H9 (cell line): ENCODE measurements around the gene NCOA1. TPM values are rescaled to one million over a fixed set of nuclear protein-coding genes. Genes with fewer than 3 reads are reported as not detected.

Experiments used
- DNase-seq: peaks from one replicate; pipeline ENCODE4 v3.0.0-alpha.2; 2017
- H2AFZ ChIP-seq: one replicate; pipeline ENCODE4 v1.6.1; 2013; ENCODE audit warnings: mild to moderate bottlenecking, low read length, control low read depth, moderate library complexity
- H2AK5ac ChIP-seq: 2 replicates; pipeline ENCODE4 v1.6.1; 2013; ENCODE audit warnings: low read length, control low read depth, mixed read lengths; ENCODE audit not compliant: insufficient read length
- H2BK120ac ChIP-seq: one replicate; pipeline ENCODE4 v1.6.1; 2013; ENCODE audit warnings: low read depth, mild to moderate bottlenecking, low read length, control low read depth, inconsistent platforms; ENCODE audit not compliant: poor library complexity, severe bottlenecking
- H2BK12ac ChIP-seq: 2 replicates; pipeline ENCODE4 v1.6.1; 2013; ENCODE audit warnings: low read length, control low read depth, mixed read lengths, low read depth; ENCODE audit not compliant: insufficient read length
- H2BK15ac ChIP-seq: 2 replicates; pipeline ENCODE4 v1.6.1; 2013; ENCODE audit warnings: low read depth, low read length, control low read depth
- H2BK20ac ChIP-seq: one replicate; pipeline ENCODE4 v1.6.1; 2013; ENCODE audit warnings: low read depth, mild to moderate bottlenecking, low read length, control low read depth, inconsistent platforms; ENCODE audit not compliant: poor library complexity, severe bottlenecking
- H2BK5ac ChIP-seq: 2 replicates; pipeline ENCODE4 v1.6.1; 2013; ENCODE audit warnings: low read length, control low read depth, mixed read lengths; ENCODE audit not compliant: insufficient read length
- H3K14ac ChIP-seq: 2 replicates; pipeline ENCODE4 v1.6.1; 2013; ENCODE audit warnings: low read length, control low read depth; ENCODE audit not compliant: insufficient read depth
- H3K18ac ChIP-seq: 2 replicates; pipeline ENCODE4 v1.6.1; 2013; ENCODE audit warnings: low read depth, mild to moderate bottlenecking, mixed read lengths, low read length, control low read depth; ENCODE audit not compliant: insufficient read length
- H3K23ac ChIP-seq: 2 replicates; pipeline ENCODE4 v1.6.1; 2013; ENCODE audit warnings: low read length, control low read depth, mixed read lengths, low read depth; ENCODE audit not compliant: insufficient read length
- H3K23me2 ChIP-seq: 2 replicates; pipeline ENCODE4 v1.6.1; 2013; ENCODE audit warnings: low read depth, mild to moderate bottlenecking, mixed read lengths, low read length, control low read depth; ENCODE audit not compliant: insufficient read length, poor library complexity, severe bottlenecking
- H3K27ac ChIP-seq: 2 replicates; pipeline ENCODE4 v1.5.1; 2013; ENCODE audit warnings: low read length, control low read depth, mixed read lengths, low read depth; ENCODE audit not compliant: insufficient read length
- H3K27me3 ChIP-seq: 2 replicates; pipeline ENCODE4 v1.6.1; 2013; ENCODE audit warnings: low read length, control low read depth, inconsistent platforms; ENCODE audit not compliant: insufficient read depth
- H3K4ac ChIP-seq: 2 replicates; pipeline ENCODE4 v1.6.1; 2013; ENCODE audit warnings: low read depth, mild to moderate bottlenecking, control low read depth, inconsistent platforms, low read length, moderate library complexity
- H3K4me1 ChIP-seq: 2 replicates; pipeline ENCODE4 v1.6.1; 2013; ENCODE audit warnings: low read length, control low read depth, inconsistent platforms; ENCODE audit not compliant: insufficient read depth
- H3K4me2 ChIP-seq: 2 replicates; pipeline ENCODE4 v1.6.1; 2013; ENCODE audit warnings: low read length, control low read depth, mixed read lengths; ENCODE audit not compliant: insufficient read length, insufficient read depth
- H3K56ac ChIP-seq: 2 replicates; pipeline ENCODE4 v1.6.1; 2013; ENCODE audit warnings: low read depth, mild to moderate bottlenecking, mixed read lengths, low read length, control low read depth; ENCODE audit not compliant: insufficient read length
- H3K79me1 ChIP-seq: 2 replicates; pipeline ENCODE4 v1.6.1; 2013; ENCODE audit warnings: low read depth, mild to moderate bottlenecking, moderate library complexity, low read length, control low read depth, inconsistent platforms; ENCODE audit not compliant: insufficient read depth, poor library complexity, severe bottlenecking
- H3K79me2 ChIP-seq: 2 replicates; pipeline ENCODE4 v1.6.1; 2013; ENCODE audit warnings: low read length, control low read depth, inconsistent platforms; ENCODE audit not compliant: insufficient read depth
- H3K9ac ChIP-seq: 2 replicates; pipeline ENCODE4 v1.6.1; 2013; ENCODE audit warnings: low read length, control low read depth, mixed read lengths; ENCODE audit not compliant: insufficient read length; ENCODE audit errors: extremely low read depth
- H3K9me3 ChIP-seq: one replicate; pipeline ENCODE4 v1.6.1; 2013; ENCODE audit warnings: low read depth, low read length, inconsistent platforms; ENCODE audit not compliant: control insufficient read depth
- H3T11ph ChIP-seq: one replicate; pipeline ENCODE4 v1.6.1; 2013; ENCODE audit warnings: mild to moderate bottlenecking, low read length, control low read depth, inconsistent platforms
- H4K20me1 ChIP-seq: one replicate; pipeline ENCODE4 v1.6.1; 2013; ENCODE audit not compliant: control insufficient read depth, insufficient read length, insufficient read depth
- H4K5ac ChIP-seq: 2 replicates; pipeline ENCODE4 v1.6.1; 2013; ENCODE audit warnings: low read depth, mild to moderate bottlenecking, mixed read lengths, low read length, control low read depth; ENCODE audit not compliant: insufficient read length
- H4K8ac ChIP-seq: replicated peaks from 2 replicates; pipeline ENCODE4 v1.6.1; 2013; ENCODE audit warnings: low read length, control low read depth, mixed read lengths, low read depth; ENCODE audit not compliant: insufficient read length
- H4K91ac ChIP-seq: 2 replicates; pipeline ENCODE4 v1.6.1; 2013; ENCODE audit warnings: low read depth, mild to moderate bottlenecking, moderate library complexity, mixed read lengths, low read length, control low read depth; ENCODE audit not compliant: insufficient read length
- H3K27ac Mint-ChIP-seq, 3 experiments: 2 replicates in 2 of 3; 3 replicates in 1 of 3; pipeline ENCODE4 v1.8.0; 2020 to 2021; ENCODE audit warnings: mixed read lengths in 3 of 3, mild to moderate bottlenecking in 1 of 3, moderate library complexity in 1 of 3
- H3K27me3 Mint-ChIP-seq: 2 replicates; pipeline ENCODE4 v1.8.0; 2021; ENCODE audit warnings: low read depth, mild to moderate bottlenecking, moderate library complexity, mixed read lengths
- H3K36me3 Mint-ChIP-seq, 3 experiments: 2 replicates in 2 of 3; 3 replicates in 1 of 3; pipeline ENCODE4 v1.8.0; 2020 to 2021; ENCODE audit warnings: low read depth in 3 of 3, mixed read lengths in 3 of 3; ENCODE audit not compliant: insufficient read depth in 1 of 3
- H3K4me1 Mint-ChIP-seq, 2 experiments: 2 replicates each; pipeline ENCODE4 v1.8.0; 2020; ENCODE audit warnings: mixed read lengths in 2 of 2
- H3K4me3 Mint-ChIP-seq, 2 experiments: 2 replicates in 1 of 2; 3 replicates in 1 of 2; pipeline ENCODE4 v1.8.0; 2020 to 2021; ENCODE audit warnings: mild to moderate bottlenecking in 2 of 2, mixed read lengths in 2 of 2, moderate library complexity in 1 of 2
- H3K9me3 Mint-ChIP-seq, 2 experiments: 2 replicates in 1 of 2; 3 replicates in 1 of 2; pipeline ENCODE4 v1.8.0; 2020; ENCODE audit warnings: mild to moderate bottlenecking in 2 of 2, mixed read lengths in 2 of 2, moderate library complexity in 1 of 2
- WGBS: extraction: QIAGEN DNeasy Blood & Tissue Kit; methylation state at CpG from one replicate; pipeline ENCODE4 v1.1.7; 2013; ENCODE audit warnings: missing lambda C conversion rate, low lambda C conversion rate, mixed read lengths; ENCODE audit not compliant: insufficient read length; ENCODE audit errors: extremely low coverage; 5-methylcytosine and 5-hydroxymethylcytosine counted together
- total RNA-seq: library from RNA; stranded (reverse); gene quantifications from 2 replicates; pipeline ENCODE4 v1.2.1, GENCODE V29; 2021
- TF ChIP-seq, protein P1 (sequence below): fragments of 200-600 bp; sonication (generic); conservative IDR thresholded peaks from 3 replicates; pipeline ENCODE4 v1.8.0; 2021; ENCODE audit warnings: antibody characterized with exemption, mild to moderate bottlenecking

The NCOA1 gene
- total RNA-seq, 1 experiment from 2014 or later = 14.8 TPM

DNA sequence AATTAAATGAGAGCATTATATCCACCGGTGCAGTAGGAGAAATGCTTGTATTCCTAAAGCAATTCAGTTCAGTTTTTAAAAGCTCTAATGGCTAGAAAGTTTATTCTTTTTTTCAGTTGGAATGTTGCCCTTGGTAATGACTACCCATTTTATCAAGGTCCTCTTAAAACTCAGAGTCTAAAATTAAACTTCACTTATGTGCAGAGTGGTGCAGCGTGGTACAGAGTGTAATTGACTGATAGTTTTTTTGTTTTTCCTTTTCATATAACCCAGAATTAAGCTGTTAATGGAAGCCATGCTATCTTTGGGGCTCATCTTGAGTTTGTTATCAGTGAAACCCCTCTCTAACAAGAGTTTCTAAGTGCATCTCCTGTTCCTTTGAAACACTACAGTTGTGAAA is 21.4 kb downstream of the NCOA1 start:
- WGBS = no CpG with 5 or more reads among the region's 2 CpGs
- TF ChIP-seq, protein P1, sequence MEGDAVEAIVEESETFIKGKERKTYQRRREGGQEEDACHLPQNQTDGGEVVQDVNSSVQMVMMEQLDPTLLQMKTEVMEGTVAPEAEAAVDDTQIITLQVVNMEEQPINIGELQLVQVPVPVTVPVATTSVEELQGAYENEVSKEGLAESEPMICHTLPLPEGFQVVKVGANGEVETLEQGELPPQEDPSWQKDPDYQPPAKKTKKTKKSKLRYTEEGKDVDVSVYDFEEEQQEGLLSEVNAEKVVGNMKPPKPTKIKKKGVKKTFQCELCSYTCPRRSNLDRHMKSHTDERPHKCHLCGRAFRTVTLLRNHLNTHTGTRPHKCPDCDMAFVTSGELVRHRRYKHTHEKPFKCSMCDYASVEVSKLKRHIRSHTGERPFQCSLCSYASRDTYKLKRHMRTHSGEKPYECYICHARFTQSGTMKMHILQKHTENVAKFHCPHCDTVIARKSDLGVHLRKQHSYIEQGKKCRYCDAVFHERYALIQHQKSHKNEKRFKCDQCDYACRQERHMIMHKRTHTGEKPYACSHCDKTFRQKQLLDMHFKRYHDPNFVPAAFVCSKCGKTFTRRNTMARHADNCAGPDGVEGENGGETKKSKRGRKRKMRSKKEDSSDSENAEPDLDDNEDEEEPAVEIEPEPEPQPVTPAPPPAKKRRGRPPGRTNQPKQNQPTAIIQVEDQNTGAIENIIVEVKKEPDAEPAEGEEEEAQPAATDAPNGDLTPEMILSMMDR = no peak
- H3K79me2 ChIP-seq = no peaks in the 10 kb centered on the region
- H3K14ac ChIP-seq = no peak overlapping the region
- H3K27me3 Mint-ChIP-seq = no peaks in the 10 kb centered on the region
- H4K20me1 ChIP-seq = no peaks in the 10 kb centered on the region
- H3K9ac ChIP-seq = no peak overlapping the region
- H3K4me3 Mint-ChIP-seq = no peak overlapping the region
- H3K9me3 Mint-ChIP-seq = no peaks in the 10 kb centered on the region
- H2BK12ac ChIP-seq = no peak overlapping the region
- no peak overlapping the region for H3K4me2 ChIP-seq
- no peak overlapping the region for H4K91ac ChIP-seq
- no peak overlapping the region for H2BK20ac ChIP-seq
- H3K9me3 ChIP-seq = no peaks in the 10 kb centered on the region
- H3K27me3 ChIP-seq = no peaks in the 10 kb centered on the region
- H3K23ac ChIP-seq = no peak overlapping the region
- H2AK5ac ChIP-seq = no peak overlapping the region
- no peak overlapping the region for H3K4ac ChIP-seq
- no peak for DNase-seq
- H3K4me1 Mint-ChIP-seq = peaks cover 3% of the 10 kb centered on the region in 2 experiments
- no peak overlapping the region for H3K27ac ChIP-seq
- H3K18ac ChIP-seq = no peak overlapping the region
- no peak overlapping the region for H3K56ac ChIP-seq
- H3T11ph ChIP-seq = no peak overlapping the region
- no peak overlapping the region for H2BK15ac ChIP-seq
- no peaks in the 10 kb centered on the region; the same call in 1 of the 2 replicates for H3K4me1 ChIP-seq
- no peaks in the 10 kb centered on the region for H3K36me3 Mint-ChIP-seq
- no peak overlapping the region for H2BK5ac ChIP-seq
- H4K8ac ChIP-seq = no peak overlapping the region
- no peak overlapping the region for H4K5ac ChIP-seq
- no peak overlapping the region for H2AFZ ChIP-seq
- H2BK120ac ChIP-seq = no peak overlapping the region
- H3K79me1 ChIP-seq = no peaks in the 10 kb centered on the region
- H3K27ac Mint-ChIP-seq = no peak overlapping the region
- no peaks in the 10 kb centered on the region for H3K23me2 ChIP-seq
